ENCODE data around the gene USP40.

DNA sequence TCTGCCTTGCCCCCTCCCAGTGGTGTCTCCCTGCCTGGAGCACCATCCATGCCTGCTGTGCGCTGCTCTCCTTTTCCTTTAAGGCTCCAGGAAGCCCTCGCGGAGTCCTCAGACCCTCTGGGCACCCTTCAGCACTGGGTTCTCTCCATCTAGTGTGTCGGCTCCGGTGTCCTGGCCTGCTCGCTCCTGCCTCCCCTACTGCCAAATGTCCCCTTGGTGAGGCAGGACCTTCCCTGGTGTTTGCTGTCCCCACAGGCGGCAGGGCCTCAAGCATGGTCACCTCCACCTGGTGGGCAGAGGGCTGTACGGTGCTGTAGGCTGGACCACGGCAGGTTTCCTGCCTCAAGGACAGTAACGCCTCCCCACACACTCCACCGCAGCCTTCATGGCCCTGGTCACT, 122.1 kb downstream of the USP40 start:
- TF ChIP-seq EZH2 (IDR thresholded peaks at IDR 0.05; ENCODE audit: borderline replicate concordance) (no peak), EZH2phosphoT487 (IDR thresholded peaks at IDR 0.05; ENCODE audit: low read depth, severe bottlenecking, unreplicated experiment) (no peak)
- TF ChIP-seq, protein P1, sequence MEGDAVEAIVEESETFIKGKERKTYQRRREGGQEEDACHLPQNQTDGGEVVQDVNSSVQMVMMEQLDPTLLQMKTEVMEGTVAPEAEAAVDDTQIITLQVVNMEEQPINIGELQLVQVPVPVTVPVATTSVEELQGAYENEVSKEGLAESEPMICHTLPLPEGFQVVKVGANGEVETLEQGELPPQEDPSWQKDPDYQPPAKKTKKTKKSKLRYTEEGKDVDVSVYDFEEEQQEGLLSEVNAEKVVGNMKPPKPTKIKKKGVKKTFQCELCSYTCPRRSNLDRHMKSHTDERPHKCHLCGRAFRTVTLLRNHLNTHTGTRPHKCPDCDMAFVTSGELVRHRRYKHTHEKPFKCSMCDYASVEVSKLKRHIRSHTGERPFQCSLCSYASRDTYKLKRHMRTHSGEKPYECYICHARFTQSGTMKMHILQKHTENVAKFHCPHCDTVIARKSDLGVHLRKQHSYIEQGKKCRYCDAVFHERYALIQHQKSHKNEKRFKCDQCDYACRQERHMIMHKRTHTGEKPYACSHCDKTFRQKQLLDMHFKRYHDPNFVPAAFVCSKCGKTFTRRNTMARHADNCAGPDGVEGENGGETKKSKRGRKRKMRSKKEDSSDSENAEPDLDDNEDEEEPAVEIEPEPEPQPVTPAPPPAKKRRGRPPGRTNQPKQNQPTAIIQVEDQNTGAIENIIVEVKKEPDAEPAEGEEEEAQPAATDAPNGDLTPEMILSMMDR (IDR thresholded peaks at IDR 0.05; ENCODE audit: poor library complexity) = no peak
